Choroid plexus epithelial cell (primary cell): ENCODE results near the gene CLK4.

ENCODE experiments used
- DNase-seq: peaks from one replicate; pipeline ENCODE4 v3.0.0-alpha.2; 2010; ENCODE audit warnings: low read depth
- H3K4me3 ChIP-seq: 2 replicates; pipeline ENCODE4 v1.5.1; 2011; ENCODE audit warnings: low read depth, mild to moderate bottlenecking, control low read depth, low read length, moderate library complexity
- TF ChIP-seq, protein P1 (sequence below): conservative IDR thresholded peaks from 2 replicates; pipeline ENCODE4 v1.5.1; 2011; ENCODE audit warnings: low read depth, mild to moderate bottlenecking, control low read depth, inconsistent platforms, low read length, moderate library complexity

Gene CLK4

GRCh38 chr5:178581621-178582020 is 45.2 kb downstream of the CLK4 start:
- no peak overlapping the region for H3K4me3 ChIP-seq
- no peak for DNase-seq
- TF ChIP-seq, protein P1, sequence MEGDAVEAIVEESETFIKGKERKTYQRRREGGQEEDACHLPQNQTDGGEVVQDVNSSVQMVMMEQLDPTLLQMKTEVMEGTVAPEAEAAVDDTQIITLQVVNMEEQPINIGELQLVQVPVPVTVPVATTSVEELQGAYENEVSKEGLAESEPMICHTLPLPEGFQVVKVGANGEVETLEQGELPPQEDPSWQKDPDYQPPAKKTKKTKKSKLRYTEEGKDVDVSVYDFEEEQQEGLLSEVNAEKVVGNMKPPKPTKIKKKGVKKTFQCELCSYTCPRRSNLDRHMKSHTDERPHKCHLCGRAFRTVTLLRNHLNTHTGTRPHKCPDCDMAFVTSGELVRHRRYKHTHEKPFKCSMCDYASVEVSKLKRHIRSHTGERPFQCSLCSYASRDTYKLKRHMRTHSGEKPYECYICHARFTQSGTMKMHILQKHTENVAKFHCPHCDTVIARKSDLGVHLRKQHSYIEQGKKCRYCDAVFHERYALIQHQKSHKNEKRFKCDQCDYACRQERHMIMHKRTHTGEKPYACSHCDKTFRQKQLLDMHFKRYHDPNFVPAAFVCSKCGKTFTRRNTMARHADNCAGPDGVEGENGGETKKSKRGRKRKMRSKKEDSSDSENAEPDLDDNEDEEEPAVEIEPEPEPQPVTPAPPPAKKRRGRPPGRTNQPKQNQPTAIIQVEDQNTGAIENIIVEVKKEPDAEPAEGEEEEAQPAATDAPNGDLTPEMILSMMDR = no peak

GRCh38 chr5:178580271-178580955 is 46.4 kb downstream of the CLK4 start:
- TF ChIP-seq, protein P1 = no peak

DNA sequence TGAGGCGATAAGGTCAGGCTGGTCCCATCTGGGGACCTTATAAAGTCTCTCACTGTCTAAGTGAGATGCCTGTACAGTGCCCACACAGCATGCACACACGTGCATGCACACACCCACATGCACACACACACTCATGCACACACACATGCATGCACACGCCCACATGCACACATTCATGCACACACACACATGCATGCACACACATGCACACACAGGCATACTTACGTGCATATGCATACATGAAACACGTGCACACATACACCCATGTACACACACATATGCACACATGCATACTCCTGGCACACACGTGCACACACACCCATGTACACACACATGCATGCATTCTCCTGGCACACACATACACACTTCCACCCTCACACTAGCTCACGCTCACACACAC is 48.9 kb downstream of the CLK4 start:
- H3K4me3 ChIP-seq = no peak overlapping the region
- TF ChIP-seq, protein P1 = no peak

More at GRCh38 chr5:178580271-178580955, 46.4 kb downstream of the CLK4 start:
- no peak overlapping the region for H3K4me3 ChIP-seq
- DNase-seq = no peak

GRCh38 chr5:178577376-178577839 is 49.4 kb downstream of the CLK4 start:
- H3K4me3 ChIP-seq = no peak overlapping the region
- no peak for DNase-seq
- TF ChIP-seq, protein P1 = no peak

More for the DNA sequence above, 48.9 kb downstream of the CLK4 start:
- DNase-seq = no peak

DNA sequence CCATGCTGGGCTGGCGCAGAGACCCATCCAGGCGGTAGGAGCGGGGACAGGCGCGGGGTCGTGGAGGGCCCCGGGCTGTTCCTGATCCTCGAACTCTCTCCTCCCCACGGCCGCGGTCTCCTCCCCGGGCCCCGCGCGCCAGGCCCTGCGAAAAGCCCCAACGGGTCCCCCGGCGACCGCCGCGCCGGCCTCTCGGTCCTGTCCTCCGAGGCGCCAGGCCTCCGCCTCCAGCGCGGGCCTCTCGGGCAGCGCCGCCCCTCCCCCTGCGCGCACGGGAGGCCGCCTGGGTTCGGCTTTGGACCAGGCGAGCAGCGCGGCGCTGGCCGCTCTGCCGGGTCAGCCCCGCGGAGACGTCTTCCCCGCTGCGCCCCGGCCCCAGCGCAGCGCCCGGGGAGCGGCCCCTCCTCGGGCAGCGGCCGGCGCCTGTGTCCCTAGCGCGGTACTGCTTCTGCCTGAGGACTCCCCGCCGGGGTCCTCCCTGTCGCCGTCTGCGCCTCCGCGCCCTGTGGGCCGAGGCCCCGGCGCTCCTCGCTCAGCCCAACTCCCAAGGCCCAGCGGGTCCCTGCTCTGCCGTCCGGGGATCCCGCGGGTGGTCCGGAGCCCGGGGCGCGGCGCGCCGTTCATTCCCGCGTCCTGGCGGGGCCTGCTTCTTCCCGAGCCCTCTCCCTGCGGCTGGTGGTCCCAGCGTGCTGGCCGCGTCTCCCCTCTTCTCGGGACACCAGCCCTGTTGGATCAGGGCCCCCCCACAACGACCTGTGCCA is 50.1 kb downstream of the CLK4 start:
- DNase-seq = no peak
- TF ChIP-seq, protein P1 = no peak
- H3K4me3 ChIP-seq = no peak overlapping the region

GRCh38 chr5:178573216-178573615 is 53.6 kb downstream of the CLK4 start:
- TF ChIP-seq, protein P1 = no peak

More at GRCh38 chr5:178573216-178573615, 53.6 kb downstream of the CLK4 start:
- DNase-seq = no peak
- H3K4me3 ChIP-seq = no peak overlapping the region
